HK-2 (cell line): ENCODE data around the gene OR11H6.
"Not testable (repeated sequence)": the region's sequence is repeated elsewhere in the genome, so short reads cannot be mapped to it uniquely, and the experiment has no call there.

Source experiments
- DNase-seq: peaks from one replicate; pipeline ENCODE4 v3.0.0-alpha.2; 2018; ENCODE audit not compliant: unreplicated experiment

OR11H6 gene, protein sequence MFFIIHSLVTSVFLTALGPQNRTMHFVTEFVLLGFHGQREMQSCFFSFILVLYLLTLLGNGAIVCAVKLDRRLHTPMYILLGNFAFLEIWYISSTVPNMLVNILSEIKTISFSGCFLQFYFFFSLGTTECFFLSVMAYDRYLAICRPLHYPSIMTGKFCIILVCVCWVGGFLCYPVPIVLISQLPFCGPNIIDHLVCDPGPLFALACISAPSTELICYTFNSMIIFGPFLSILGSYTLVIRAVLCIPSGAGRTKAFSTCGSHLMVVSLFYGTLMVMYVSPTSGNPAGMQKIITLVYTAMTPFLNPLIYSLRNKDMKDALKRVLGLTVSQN

DNA sequence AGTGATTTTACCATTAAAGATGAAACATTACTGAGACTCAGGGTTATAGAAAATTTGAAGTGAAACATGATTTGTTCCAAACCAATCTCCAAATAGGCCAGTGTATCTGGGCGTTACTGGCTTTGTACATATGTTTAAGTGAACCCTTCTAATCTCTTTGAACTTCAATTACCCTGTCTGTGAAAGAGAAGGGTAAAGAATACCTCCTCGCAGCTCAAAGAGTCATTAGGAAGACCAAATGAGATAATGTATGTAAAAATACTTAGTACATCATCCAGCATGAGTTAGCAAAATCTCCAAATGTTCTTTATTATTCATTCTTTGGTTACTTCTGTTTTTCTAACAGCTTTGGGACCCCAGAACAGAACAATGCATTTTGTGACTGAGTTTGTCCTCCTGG is at the start of gene OR11H6:
OR11H6 (plus strand) TSS at position 301 of the 400 bp plus-strand sequence; CDS start at position 301, 0 bp downstream.
- DNase-seq, result no peak

DNA sequence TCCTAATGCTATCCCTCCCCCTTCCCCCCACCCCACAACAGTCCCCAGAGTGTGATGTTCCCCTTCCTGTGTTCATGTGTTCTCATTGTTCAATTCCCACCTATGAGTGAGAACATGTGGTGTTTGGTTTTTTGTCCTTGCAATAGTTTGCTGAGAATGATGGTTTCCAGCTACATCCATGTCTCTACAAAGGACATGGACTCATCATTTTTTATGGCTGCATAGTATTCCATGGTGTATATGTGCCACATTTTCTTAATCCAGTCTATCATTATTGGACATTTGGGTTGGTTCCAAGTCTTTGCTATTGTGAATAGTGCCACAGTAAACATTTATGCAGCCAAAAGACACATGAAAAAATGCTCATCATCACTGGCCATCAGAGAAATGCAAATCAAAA is 49.3 kb upstream of the OR11H6 start:
- not testable (repeated sequence) for DNase-seq

DNA sequence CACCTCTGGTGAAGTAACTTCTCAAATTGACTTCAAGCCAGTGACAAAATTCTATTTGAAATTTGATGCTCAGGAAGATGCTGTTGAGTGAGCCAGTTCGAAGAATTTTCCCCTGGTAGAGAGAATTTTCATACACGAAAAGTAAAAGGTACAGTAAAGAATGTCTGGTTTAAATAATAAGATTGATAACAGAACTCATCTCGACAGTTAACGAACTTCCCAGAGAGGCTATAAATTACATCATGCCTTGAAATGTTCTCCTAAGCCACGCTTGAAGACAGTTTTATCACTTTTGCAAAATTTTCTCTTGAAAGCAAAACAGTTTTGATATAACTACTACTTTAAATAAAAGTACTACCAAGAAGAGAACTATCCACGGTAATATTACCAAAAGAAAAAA is 47.2 kb upstream of the OR11H6 start:
- no peak for DNase-seq

DNA sequence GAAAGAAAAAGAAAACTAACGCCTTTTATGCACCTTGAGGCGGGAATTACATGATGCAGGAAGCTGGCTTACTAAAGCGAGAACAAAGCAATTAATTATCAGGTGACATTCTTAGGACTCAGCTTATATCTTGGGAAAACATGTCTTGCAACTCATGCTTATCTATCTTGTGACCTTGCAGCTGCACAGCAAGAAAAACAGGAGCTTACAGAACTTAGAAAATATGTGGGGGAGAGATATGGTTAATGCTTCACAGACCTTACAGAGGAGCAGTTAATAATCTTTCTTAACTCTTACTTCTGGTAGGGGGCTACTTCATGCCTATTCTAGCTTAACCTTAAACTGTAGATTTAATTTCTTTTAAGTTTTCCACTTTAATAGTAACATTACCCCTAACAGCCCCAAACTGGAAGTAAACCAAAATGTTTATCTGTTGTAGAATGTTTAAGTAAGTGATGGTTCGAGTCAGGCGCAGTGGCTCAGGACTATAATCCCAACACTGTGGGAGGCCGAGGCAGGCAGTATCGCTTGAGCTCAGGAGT is 46.0 kb upstream of the OR11H6 start:
- no peak for DNase-seq

DNA sequence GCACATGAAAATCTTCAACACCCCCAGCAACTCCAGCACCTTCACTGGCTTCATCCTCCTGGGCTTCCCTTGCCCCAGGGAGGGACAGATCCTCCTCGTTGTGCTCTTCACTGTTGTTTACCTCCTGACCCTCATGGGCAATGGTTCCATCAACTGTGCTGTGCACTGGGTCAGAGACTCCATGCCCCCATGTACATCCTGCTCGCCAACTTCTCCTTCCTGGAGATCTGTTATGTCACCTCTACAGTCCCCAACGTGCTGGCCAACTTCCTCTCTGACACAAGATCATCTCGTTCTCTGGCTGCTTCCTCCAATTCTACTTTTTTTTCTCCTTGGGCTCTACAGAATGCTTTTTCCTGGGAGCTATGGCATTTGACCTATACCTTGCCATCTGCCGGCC is 44.3 kb upstream of the OR11H6 start:
- no peak for DNase-seq

DNA sequence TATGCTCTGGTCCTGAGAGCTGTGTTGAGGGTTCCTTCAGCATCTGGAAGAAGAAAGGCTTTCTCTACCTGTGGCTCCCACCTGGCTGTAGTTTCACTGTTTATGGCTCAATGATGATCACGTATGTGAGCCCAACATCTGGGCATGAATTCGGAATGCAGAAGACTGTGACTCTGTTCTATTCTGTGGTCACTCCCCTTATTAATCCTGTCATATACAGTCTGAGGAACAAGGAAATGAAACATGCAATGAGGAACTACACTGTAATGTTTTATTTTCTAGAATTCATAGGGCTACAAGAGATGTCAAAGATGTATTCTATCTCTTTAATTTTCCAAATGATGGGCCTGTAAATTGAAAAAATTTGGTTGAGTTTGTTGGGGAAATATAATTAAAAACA is 43.6 kb upstream of the OR11H6 start:
- DNase-seq, result no peak

DNA sequence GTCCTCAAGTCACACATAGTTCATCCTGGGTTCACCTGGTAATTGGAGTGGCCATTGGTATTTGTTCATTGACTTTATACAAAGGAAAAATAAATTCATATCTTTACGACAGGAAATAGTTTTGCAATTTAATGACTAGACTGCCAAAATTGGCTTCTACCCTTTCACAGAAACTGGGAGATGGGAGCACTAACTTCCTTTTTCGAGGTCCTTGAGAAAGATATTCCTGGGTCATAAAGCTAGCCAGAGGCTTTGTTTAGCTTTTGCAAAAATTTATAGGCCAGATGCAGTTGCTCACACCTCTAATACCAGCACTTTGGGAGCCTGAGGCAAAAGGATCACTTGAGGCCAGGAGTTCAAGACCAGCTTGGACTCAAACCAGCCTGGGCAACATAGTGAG is 43.0 kb upstream of the OR11H6 start:
- DNase-seq, result no peak

DNA sequence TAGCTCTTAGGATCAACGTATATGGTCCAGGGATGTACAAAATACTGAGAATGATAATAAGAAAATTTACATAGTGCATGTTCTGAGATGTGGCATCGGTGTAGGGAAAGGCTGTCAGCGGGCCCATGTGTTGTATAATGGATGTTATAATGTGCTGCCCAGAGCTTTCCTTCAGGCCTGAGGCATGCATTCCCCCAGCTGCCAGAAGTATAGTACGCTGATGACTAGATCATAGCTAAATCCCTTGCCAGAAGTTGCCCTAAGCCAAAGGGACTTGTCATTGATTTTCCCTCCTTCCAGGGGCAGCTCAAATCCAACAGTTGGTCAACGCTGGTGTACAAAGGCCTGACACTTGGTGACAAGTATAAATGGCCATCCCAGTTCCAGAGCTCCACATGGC is 39.3 kb upstream of the OR11H6 start:
- no peak for DNase-seq

DNA sequence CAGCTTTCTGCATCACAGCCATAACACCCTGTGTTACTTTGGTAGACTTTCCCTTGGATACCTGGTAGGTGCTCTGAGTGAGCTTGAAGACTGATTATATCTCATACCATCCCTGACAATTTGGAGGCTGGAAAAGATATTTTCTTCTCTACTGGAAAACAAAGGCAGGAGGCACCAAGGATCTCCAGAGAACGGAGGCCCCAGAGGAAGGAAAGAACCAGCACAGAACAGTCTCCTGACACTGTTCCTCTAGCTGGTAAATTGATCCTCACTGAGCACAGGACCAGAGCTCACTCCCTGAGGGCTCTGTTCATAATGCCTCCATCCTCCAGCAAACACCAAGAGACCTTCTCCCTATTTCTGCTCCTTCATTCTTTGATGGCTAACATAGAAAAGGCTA is 32.9 kb upstream of the OR11H6 start, which contains the start of gene OR11G2:
OR11G2 (plus strand) TSS at position 301 of the 400 bp plus-strand sequence. CDS start 6,542 bp downstream, outside the sequence.
- DNase-seq, result no peak

DNA sequence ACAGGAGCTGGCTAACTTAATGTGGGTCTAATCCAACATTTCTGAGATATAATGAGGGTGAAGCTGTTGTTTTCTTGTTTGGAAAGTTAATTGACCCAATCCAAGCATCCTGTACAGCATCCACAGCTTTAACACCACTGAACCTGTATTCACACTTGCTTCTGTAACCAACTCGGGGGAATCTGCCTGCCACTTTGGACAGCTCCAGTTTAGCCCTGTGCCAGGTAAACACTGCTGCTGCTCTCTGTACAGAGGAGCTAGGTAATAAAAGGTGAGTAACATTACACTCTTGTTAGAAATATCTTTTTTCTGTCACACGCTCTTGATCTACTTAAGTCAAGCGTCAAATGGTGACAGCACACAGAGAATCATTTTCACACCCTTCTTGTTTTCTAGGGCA is 32.1 kb upstream of the OR11H6 start:
- no peak for DNase-seq

DNA sequence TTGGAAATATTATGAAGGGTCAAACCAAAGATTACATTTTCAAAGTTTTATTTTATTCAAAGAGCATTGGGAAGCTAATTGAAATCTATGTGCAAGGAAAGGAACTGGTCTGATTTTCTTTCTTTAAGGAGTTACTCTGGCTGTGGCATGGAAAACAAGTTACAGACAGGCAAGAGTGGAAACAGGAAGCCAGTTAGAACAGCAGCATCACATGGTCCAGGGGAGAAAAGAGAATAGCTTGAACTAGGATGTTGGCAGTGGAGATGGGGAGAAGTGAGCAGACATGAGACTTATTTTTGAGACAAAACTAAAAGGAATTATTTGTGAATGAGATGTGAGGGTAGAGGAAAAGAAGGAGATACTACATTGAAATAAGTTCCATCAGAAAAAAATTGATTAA is 29.4 kb upstream of the OR11H6 start:
- DNase-seq, result no peak

DNA sequence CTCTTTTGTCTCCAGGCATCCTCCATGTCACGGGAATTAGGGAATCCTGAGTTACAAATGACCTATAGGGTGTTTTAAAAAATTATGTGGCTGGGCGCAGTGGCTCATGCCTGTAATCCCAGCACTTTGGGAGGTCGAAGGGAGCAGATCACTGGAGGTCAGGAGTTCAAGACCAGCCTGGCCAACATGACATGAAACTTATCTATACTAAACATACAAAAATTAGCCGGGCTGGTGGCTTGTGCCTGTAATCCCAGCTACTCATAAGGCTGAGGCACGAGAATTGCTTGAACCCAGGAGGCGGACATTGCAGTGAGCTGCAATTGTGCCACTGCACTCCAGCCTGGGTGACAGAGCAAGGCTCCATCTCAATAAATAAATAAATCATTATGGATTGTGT is 28.3 kb upstream of the OR11H6 start:
- not testable (repeated sequence) for DNase-seq

DNA sequence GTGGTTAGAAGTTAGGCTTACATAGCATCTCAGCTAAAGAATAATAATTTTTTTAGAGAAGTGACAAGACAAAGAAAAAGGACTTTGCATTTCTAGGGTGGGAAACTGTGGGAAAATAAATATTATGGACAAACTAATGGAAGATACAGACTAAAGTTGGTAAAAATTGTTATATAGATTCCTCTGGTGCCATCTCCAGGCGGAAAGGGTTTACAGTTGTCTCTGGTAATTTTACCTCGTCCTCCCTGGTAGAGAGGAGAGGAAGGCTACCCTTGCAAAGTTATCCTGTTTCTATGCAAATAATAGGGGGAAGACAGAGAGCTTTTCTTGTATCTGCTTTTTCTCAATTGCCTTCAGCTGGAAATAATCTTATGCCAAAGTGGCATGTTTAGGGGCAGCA is 27.6 kb upstream of the OR11H6 start:
- DNase-seq, result no peak

DNA sequence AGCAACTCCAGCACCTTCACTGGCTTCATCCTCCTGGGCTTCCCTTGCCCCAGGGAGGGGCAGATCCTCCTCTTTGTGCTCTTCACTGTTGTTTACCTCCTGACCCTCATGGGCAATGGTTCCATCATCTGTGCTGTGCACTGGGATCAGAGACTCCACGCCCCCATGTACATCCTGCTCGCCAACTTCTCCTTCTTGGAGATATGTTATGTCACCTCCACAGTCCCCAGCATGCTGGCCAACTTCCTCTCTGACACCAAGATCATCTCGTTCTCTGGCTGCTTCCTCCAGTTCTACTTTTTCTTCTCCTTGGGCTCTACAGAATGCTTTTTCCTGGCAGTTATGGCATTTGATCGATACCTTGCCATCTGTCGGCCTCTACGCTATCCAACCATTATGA is 26.1 kb upstream of the OR11H6 start:
- DNase-seq, result no peak

DNA sequence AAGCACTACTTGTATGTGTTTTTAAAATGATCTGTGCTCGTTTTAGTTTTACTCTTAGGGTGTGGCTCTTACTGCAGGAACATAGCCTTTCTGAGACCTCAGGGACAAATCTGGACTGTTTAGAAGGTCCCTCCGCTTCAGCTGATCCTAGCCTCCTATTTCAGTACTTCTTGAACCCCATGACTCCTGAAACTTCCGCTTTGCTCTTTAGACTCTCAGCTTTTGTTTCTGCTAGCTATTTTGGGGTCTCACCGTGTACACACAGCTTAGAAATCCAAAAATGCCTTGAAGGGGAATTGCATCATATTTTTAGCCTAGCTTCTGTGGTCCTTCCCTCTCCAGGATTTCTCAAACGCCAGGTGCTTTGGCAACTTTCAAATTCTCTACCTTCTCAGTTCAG is 24.5 kb upstream of the OR11H6 start:
- no peak for DNase-seq

DNA sequence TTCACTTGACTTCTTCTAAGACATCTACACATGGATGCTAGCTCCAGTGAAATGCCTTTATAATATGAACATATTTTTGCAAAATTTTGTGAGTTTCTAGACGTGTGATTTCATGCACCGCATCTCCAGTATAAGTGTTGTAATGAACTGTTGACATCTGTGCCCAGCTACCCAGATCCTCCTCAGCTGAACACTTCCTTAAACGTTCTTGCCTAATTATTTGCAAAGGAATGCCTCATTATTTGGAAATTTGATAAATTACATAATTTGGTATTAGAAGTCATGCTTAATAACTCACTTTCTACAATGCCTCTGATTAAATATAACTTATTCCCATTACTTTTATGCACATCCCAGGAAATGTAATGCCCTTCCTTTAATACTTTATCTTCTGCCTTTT is 18.8 kb upstream of the OR11H6 start:
- no peak for DNase-seq

DNA sequence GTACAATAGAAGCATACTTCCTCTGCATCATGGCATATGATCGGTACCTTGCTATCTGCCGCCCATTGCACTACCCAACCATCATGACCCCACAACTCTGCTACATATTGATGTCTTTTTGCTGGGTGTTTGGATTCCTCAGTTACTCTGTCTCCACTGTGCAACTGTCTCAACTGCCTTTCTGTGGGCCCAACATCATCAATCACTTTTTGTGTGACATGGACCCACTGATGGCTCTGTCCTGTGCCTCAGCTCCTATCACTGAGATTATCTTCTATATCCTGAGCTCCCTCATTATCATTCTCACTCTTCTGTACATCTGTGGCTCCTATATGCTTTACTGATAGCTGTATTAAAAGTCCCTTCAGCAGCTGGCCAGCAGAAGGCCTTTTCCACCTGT is 13.9 kb upstream of the OR11H6 start:
- no peak for DNase-seq

DNA sequence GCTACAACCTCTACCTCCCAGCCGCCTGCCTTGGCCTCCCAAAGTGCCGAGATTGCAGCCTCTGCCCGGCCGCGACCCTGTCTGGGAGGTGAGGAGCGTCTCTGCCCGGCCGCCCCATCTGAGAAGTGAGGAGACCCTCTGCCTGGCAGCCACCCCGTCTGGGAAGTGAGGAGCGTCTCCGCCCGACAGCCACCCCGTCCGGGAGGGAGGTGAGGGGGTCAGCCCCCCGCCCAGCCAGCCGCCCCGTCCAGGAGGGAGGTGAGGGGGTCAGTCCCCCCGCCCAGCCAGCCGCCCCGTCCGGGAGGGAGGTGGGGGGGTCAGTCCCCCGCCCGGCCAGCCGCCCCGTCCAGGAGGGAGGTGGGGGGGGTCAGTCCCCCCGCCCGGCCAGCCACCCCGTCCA is 11.1 kb upstream of the OR11H6 start:
- DNase-seq, result not testable (repeated sequence)

DNA sequence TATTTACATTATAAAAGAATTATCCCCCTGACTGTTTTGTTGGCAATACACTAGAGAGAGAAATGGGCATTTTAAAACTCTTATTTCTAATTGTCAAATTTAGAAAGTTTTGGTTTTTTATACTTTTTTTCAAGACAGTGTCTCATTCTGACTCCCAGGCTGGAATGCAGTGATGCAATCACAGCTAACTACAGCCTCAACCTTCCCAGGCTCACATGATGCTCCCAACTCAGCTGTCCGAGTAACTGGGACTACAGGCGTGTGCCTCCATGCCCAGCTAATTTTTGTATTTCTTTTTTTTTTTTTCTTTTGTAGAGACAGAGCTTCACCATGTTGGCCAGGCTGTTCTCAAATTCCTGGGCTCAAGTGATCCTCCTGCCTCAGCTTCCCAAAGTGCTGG is 8.3 kb upstream of the OR11H6 start:
- DNase-seq, result no peak

DNA sequence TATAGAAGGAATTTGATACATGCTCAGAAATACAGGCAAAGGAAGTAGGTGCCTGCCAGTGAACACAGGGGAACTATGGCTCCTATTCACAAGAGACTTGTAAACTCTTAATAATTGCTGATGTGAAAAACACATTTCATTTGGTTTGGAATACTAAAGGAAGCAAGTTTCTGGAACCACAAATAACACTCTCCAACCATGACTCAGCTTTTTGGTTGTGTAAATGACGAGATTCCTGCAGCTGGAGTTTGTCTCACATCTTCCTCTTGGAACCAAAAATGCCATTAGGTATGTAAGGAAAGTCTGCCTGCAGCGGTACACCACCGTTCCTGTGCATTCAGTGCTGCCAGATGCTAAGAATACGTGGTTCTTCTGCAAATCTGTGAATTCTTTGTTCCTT is 4.5 kb upstream of the OR11H6 start:
- DNase-seq, result no peak

DNA sequence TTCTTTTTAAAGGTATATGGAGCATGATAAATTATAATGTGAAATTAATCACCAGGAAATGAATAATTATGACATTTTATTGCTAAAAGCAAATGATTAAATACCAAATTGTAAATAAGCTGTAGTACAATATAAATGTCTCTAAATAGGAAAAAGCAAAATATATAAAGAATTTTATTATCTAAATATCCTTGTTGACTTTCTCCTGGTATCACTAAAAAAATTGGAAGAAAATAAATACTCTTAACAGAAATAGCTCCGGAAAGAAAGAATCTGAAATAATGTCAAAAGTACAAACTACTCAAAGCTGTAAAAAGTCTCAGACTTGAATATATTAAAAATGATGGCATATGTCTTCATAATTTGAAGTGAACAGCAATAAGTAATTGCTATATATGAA is 5.2 kb downstream of the OR11H6 start, which contains the start of gene OR11H7:
OR11H7 (plus strand) TSS at position 301 of the 400 bp plus-strand sequence.
- no peak for DNase-seq

DNA sequence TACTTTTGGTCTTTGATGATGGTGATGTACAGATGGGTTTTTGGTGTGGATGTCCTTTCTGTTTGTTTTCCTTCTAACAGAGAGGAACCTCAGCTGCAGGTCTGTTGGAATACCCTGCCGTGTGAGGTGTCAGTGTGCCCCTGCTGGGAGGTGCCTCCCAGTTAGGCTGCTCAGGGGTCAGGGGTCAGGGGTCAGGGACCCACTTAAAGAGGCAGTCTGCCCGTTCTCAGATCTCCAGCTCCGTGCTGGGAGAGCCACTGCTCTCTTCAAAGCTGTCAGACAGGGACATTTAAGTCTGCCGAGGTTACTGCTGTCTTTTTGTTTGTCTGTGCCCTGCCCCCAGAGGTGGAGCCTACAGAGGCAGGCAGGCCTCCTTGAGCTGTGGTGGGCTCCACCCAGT is 11.9 kb downstream of the OR11H6 start:
- DNase-seq, result not testable (repeated sequence)

DNA sequence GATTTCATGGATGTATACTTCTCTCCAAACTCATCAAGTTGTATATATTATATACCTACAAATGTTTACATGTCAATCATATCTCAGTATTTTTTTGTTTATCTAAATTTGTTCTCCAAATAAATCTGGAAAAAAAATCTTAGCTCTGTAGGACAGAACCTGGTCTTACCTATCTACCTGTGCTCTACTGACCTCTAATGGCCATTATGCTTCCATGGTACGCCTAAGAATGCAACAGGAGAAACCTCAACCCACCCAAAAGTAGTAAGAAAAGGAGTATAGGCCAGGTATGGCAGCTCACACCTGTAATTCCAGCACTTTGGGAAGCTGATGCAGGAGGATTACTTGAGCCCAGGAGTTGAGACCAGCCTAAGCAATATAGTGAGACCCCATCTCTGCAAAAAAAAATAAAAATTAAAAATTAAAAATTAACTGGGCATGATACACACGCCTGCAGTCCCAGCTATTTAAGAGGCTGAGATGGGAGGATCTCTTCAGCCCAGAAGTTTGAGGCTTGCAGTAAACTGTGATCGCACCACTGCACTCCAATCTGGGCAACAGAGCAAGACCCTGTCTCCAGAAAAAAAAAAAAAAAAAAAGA is 24.2 kb downstream of the OR11H6 start:
- DNase-seq, result no peak
